GM23338 (cell line): ENCODE measurements around the gene ETFA. TPM values are rescaled to one million over a fixed set of nuclear protein-coding genes. Genes with fewer than 3 reads are reported as not detected.
"Not testable (repeated sequence)": the region's sequence is repeated elsewhere in the genome, so short reads cannot be mapped to it uniquely, and the experiment has no call there.

Experiments used
- ATAC-seq: fragments of 200-7000 bp; cut with Tn5 transposase; 3 replicates; pipeline ENCODE4 v1.9.1; 2020
- DNase-seq: peaks from one replicate; pipeline ENCODE4 v3.0.0-alpha.2; 2015; ENCODE audit warnings: low spot score
- H2AFZ ChIP-seq: fragments of 200-600 bp; sonication (generic); 2 replicates; pipeline ENCODE4 v1.8.0; 2016; ENCODE audit warnings: antibody characterized with exemption, mild to moderate bottlenecking, moderate library complexity
- H3F3A ChIP-seq: fragments of 200-600 bp; sonication (generic); replicated peaks from 2 replicates; pipeline ENCODE4 v1.8.0; 2017; ENCODE audit warnings: antibody characterized with exemption, mixed run types, low read depth
- H3K27ac ChIP-seq: fragments of 200-600 bp; sonication (generic); 2 replicates; pipeline ENCODE4 v1.6.1; 2016; ENCODE audit warnings: low read depth
- H3K27me3 ChIP-seq: fragments of 200-600 bp; sonication (generic); 2 replicates; pipeline ENCODE4 v1.8.0; 2016; ENCODE audit warnings: mild to moderate bottlenecking, mixed run types, moderate library complexity; ENCODE audit not compliant: insufficient read depth
- H3K36me3 ChIP-seq: fragments of 200-600 bp; sonication (generic); 2 replicates; pipeline ENCODE4 v1.8.0; 2016; ENCODE audit warnings: mild to moderate bottlenecking; ENCODE audit not compliant: insufficient read depth
- H3K4me1 ChIP-seq: fragments of 200-600 bp; sonication (generic); 2 replicates; pipeline ENCODE4 v1.8.0; 2016; ENCODE audit warnings: mild to moderate bottlenecking, moderate library complexity; ENCODE audit not compliant: insufficient read depth
- H3K4me2 ChIP-seq: fragments of 200-600 bp; sonication (generic); 2 replicates; pipeline ENCODE4 v1.7.1; 2017; ENCODE audit warnings: mixed run types
- H3K4me3 ChIP-seq: fragments of 200-600 bp; sonication (generic); 2 replicates; pipeline ENCODE4 v1.6.1; 2016; ENCODE audit warnings: mixed run types
- H3K79me2 ChIP-seq: fragments of 200-600 bp; sonication (generic); replicated peaks from 2 replicates; pipeline ENCODE4 v1.8.0; 2017; ENCODE audit warnings: mild to moderate bottlenecking; ENCODE audit not compliant: insufficient read depth
- H3K9me2 ChIP-seq: fragments of 200-600 bp; sonication (generic); 2 replicates; pipeline ENCODE4 v1.8.0; 2017; ENCODE audit not compliant: insufficient read depth
- H4K20me1 ChIP-seq: fragments of 200-600 bp; sonication (generic); replicated peaks from 2 replicates; pipeline ENCODE4 v1.8.0; 2017; ENCODE audit warnings: mild to moderate bottlenecking; ENCODE audit not compliant: insufficient read depth
- H3K27ac Mint-ChIP-seq: 2 replicates; pipeline ENCODE4 v1.8.0; 2020; ENCODE audit warnings: inconsistent platforms, mild to moderate bottlenecking, moderate library complexity, mixed read lengths
- H3K27me3 Mint-ChIP-seq: 3 replicates; pipeline ENCODE4 v1.8.0; 2022; ENCODE audit warnings: low read depth, mild to moderate bottlenecking, moderate library complexity, mixed read lengths, inconsistent platforms; ENCODE audit not compliant: insufficient read depth, poor library complexity
- H3K36me3 Mint-ChIP-seq: 3 replicates; pipeline ENCODE4 v1.8.0; 2021; ENCODE audit warnings: low read depth, mild to moderate bottlenecking, inconsistent platforms, moderate library complexity, mixed read lengths
- H3K4me1 Mint-ChIP-seq: 3 replicates; pipeline ENCODE4 v1.8.0; 2020; ENCODE audit warnings: mild to moderate bottlenecking, inconsistent platforms, mixed read lengths
- H3K4me3 Mint-ChIP-seq: 3 replicates; pipeline ENCODE4 v1.8.0; 2021; ENCODE audit warnings: moderate library complexity, mild to moderate bottlenecking, inconsistent platforms, mixed read lengths
- H3K9me3 Mint-ChIP-seq: 3 replicates; pipeline ENCODE4 v1.8.0; 2020; ENCODE audit warnings: moderate library complexity, mild to moderate bottlenecking, inconsistent platforms, mixed read lengths
- ETS1 ChIP-seq: IDR thresholded peaks from 2 replicates; pipeline ENCODE4 v1.6.1; 2016; ENCODE audit warnings: antibody characterized with exemption
- STAT1 ChIP-seq: IDR thresholded peaks from one replicate; pipeline ENCODE4 v1.6.1; 2016; ENCODE audit warnings: antibody characterized with exemption; ENCODE audit not compliant: unreplicated experiment
- ZNF331 ChIP-seq: fragments of 250-450 bp; sonication (Bioruptor Pico); IDR thresholded peaks from 2 replicates; pipeline ENCODE4 v1.5.0; 2020; ENCODE audit warnings: low read depth, mild to moderate bottlenecking, moderate library complexity
- ZNF462 ChIP-seq: fragments of 250-450 bp; sonication (Bioruptor Pico); IDR thresholded peaks from 2 replicates; pipeline ENCODE4 v1.5.0; 2020; ENCODE audit warnings: mild to moderate bottlenecking, moderate library complexity
- polyA plus RNA-seq: library from polyadenylated mRNA; unstranded; fragments of >200 nt; fragmentation: Nextera tagmentation; extraction: Ambion mirVana; gene quantifications from 2 replicates; pipeline ENCODE4 v1.2.1, GENCODE V29; 2016
- total RNA-seq: library from RNA; depleted of rRNA; stranded (reverse); fragments of >200 nt; shearing (Covaris generic); gene quantifications from 2 replicates; pipeline ENCODE4 v1.2.3, GENCODE V29; 2014

ETFA gene
- total and polyA plus RNA-seq, 2 experiments from 2014 or later, result 52.9 to 69.1 TPM

GRCh38 chr15:76313731-76314130 lies 2.5 kb upstream of the ETFA start (continued):
- no peak for TF ChIP-seq ZNF462
- no peak for TF ChIP-seq STAT1
- no peak for TF ChIP-seq ETS1
- TF ChIP-seq ZNF331, result no peak

- not testable (repeated sequence) for H3K27ac ChIP-seq, H3F3A ChIP-seq, H3K9me3 Mint-ChIP-seq, H3K4me3 ChIP-seq, H3K4me3 Mint-ChIP-seq, H3K4me2 ChIP-seq, H3K9me2 ChIP-seq, H3K36me3 ChIP-seq, H4K20me1 ChIP-seq, H3K36me3 Mint-ChIP-seq, DNase-seq, H2AFZ ChIP-seq, ATAC-seq, H3K27ac Mint-ChIP-seq
- H3K27me3 Mint-ChIP-seq, result peaks cover 12% of the 10 kb centered on the region
- peaks cover 10% of the 10 kb centered on the region for H3K4me1 ChIP-seq
- H3K79me2 ChIP-seq, result peaks cover 19% of the 10 kb centered on the region
- peaks cover 11% of the 10 kb centered on the region; the same call in 1 of the 2 replicates for H3K27me3 ChIP-seq
- peaks cover 11% of the 10 kb centered on the region; the same call in 2 of the 3 replicates for H3K4me1 Mint-ChIP-seq
Measured at GRCh38 chr15:76313175-76313567, 1.9 kb upstream of the ETFA start.
